IMR-90 (cell line): ENCODE data around the gene RPL10.

ENCODE experiments used
- ELK1 ChIP-seq: fragments of 150-350 bp; IDR thresholded peaks from 2 replicates; pipeline ENCODE4 v1.6.1; 2016; ENCODE audit warnings: low read depth, mild to moderate bottlenecking, low read length, moderate library complexity, borderline replicate concordance
- POLR2A ChIP-seq: IDR thresholded peaks from 2 replicates; pipeline ENCODE4 v1.6.1; 2012; ENCODE audit warnings: mild to moderate bottlenecking, low read depth, low read length
- SMC3 ChIP-seq: fragments of 150-350 bp; IDR thresholded peaks from 2 replicates; pipeline ENCODE4 v1.6.1; 2016; ENCODE audit warnings: low read depth, mild to moderate bottlenecking, antibody characterized with exemption, low read length, moderate library complexity
- TF ChIP-seq, protein P1 (sequence below): fragments of 150-350 bp; IDR thresholded peaks from 2 replicates; pipeline ENCODE4 v1.6.1; 2017; ENCODE audit warnings: mild to moderate bottlenecking, antibody characterized with exemption, low read length, low read depth
- TF ChIP-seq, protein P2 (sequence below): conservative IDR thresholded peaks from 2 replicates; pipeline ENCODE4 v1.5.1; 2012; ENCODE audit warnings: mild to moderate bottlenecking, low read depth, low read length, improper control_type of control experiment

DNA sequence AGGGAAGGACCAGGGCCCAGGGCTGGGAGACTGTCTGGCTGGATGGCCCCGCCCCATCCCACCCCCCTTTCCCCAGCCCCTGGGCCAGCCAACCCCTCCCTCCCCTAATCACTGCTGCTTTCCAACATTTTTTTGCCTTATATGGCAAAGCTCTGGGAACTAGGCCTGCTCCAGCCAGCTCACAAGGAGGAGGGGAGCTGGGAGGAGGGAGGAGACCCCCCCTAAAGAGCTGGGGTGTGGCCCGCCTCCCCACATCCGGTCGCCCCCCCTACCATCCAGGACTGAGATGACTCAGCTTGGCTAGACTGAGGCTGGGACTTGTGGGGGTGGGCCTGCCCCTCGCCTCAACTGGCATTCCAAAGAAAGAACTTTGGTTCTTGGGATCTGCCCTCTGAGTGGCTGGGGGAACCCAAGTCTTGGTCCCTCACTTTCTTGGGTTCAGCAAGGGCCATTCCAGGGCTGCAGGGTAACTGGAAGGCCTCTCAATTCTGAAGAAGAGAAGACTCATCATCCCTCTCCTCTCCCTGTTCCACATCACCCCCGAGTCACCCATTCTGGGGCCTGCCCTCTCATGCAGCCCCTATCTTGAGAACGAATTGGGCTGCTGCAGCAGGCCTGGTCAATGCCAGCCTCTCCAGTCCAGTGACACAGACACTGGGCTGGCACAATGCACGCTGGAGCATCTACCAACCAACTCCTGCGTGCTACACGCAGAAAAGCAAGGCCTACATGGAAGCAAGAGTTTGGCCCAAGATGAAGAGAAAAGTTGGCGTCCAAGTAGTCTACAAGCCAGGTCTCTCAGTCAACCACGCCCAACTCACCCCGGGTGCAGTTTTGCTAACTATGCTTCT lies 28.5 kb upstream of the RPL10 start:
- TF ChIP-seq, protein P1, sequence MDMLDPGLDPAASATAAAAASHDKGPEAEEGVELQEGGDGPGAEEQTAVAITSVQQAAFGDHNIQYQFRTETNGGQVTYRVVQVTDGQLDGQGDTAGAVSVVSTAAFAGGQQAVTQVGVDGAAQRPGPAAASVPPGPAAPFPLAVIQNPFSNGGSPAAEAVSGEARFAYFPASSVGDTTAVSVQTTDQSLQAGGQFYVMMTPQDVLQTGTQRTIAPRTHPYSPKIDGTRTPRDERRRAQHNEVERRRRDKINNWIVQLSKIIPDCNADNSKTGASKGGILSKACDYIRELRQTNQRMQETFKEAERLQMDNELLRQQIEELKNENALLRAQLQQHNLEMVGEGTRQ: no peak
- TF ChIP-seq ELK1 (no peak), POLR2A (peak; percentile 43; the same call in 1 of the 2 replicates), SMC3 (no peak)
- TF ChIP-seq, protein P2, sequence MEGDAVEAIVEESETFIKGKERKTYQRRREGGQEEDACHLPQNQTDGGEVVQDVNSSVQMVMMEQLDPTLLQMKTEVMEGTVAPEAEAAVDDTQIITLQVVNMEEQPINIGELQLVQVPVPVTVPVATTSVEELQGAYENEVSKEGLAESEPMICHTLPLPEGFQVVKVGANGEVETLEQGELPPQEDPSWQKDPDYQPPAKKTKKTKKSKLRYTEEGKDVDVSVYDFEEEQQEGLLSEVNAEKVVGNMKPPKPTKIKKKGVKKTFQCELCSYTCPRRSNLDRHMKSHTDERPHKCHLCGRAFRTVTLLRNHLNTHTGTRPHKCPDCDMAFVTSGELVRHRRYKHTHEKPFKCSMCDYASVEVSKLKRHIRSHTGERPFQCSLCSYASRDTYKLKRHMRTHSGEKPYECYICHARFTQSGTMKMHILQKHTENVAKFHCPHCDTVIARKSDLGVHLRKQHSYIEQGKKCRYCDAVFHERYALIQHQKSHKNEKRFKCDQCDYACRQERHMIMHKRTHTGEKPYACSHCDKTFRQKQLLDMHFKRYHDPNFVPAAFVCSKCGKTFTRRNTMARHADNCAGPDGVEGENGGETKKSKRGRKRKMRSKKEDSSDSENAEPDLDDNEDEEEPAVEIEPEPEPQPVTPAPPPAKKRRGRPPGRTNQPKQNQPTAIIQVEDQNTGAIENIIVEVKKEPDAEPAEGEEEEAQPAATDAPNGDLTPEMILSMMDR: no peak
